HCT116 (cell line): ENCODE results near the gene LRRC8B. TPM values are rescaled to one million over a fixed set of nuclear protein-coding genes. Genes with fewer than 3 reads are reported as not detected.

Experiments
- ATAC-seq: fragments of 200-7000 bp; cut with Tn5 transposase; 2 replicates; pipeline ENCODE4 v1.9.1; 2020; ENCODE audit warnings: mild to moderate bottlenecking, moderate library complexity
- BruUV-seq: library from RNA; stranded (reverse); fragments of 400-500 nt; replicated peaks from 2 replicates; lab custom pipeline; 2021; lab: Mats Ljungman, UMichigan
- CTCF ChIA-PET: fragments of 300-600 bp; sonication (Branson Sonifier 250); formaldehyde crosslinking; loops from one replicate; lab custom pipeline; 2021; ENCODE audit warnings: antibody characterized with exemption; lab: Charles Lee
- POLR2A ChIA-PET: fragments of 300-600, 350-600 bp; sonication (Branson Sonifier 250); formaldehyde crosslinking; loops from one replicate; lab custom pipeline; 2021; ENCODE audit warnings: antibody characterized with exemption; lab: Charles Lee
- RAD21 ChIA-PET, 2 experiments: fragments of 300-600 bp; sonication (Branson Sonifier 250); formaldehyde crosslinking; loops; one replicate each; lab custom pipeline; 2023; ENCODE audit warnings: low total read pairs in 2 of 2; ENCODE audit not compliant: uncharacterized antibody in 2 of 2, unreplicated experiment in 2 of 2, low non-redundant PET in 1 of 2; lab: Charles Lee
- DNase-seq: peaks from one replicate; pipeline ENCODE4 v3.0.0-alpha.2; 2010; ENCODE audit warnings: low read depth, low spot score
- H2AFZ ChIP-seq: fragments of 200-600 bp; shearing (Covaris generic), sonication (generic); 2 replicates; pipeline ENCODE4 v1.6.1; 2017; ENCODE audit warnings: low read depth, mixed run types, mixed read lengths, antibody characterized with exemption, low read length; ENCODE audit not compliant: poor library complexity, severe bottlenecking
- H3K27ac ChIP-seq: 2 replicates; pipeline ENCODE4 v1.5.1; 2012; ENCODE audit warnings: low read depth, low read length
- H3K27me3 ChIP-seq: fragments of 200-600 bp; sonication (generic); 2 replicates; pipeline ENCODE4 v1.6.1; 2016; ENCODE audit warnings: mixed run types, low read length, mixed read lengths; ENCODE audit not compliant: insufficient read depth
- H3K36me3 ChIP-seq, 2 experiments: fragments of 200-500 bp in 1 of 2; fragments of 200-600 bp in 1 of 2; sonication (Bioruptor generic) in 1 of 2; sonication (generic) in 1 of 2; 2 replicates each; pipeline versions ENCODE4 v1.5.1 to v1.6.1; 2014 to 2016; ENCODE audit warnings: low read length in 2 of 2, inconsistent platforms in 1 of 2, mixed read lengths in 1 of 2, mixed run types in 1 of 2; ENCODE audit not compliant: insufficient read depth in 2 of 2, control insufficient read depth in 1 of 2
- H3K4me1 ChIP-seq, 2 experiments: fragments of 200-600 bp in 1 of 2; sonication (generic) in 1 of 2; 2 replicates each; pipeline versions ENCODE4 v1.5.1 to v1.6.1; 2012 to 2017; ENCODE audit warnings: low read length in 2 of 2, inconsistent platforms in 1 of 2, mild to moderate bottlenecking in 1 of 2, mixed read lengths in 1 of 2, mixed run types in 1 of 2, moderate library complexity in 1 of 2; ENCODE audit not compliant: insufficient read depth in 2 of 2, control insufficient read depth in 1 of 2
- H3K4me2 ChIP-seq: fragments of 200-600 bp; sonication (generic); 2 replicates; pipeline ENCODE4 v1.6.1; 2017; ENCODE audit warnings: mixed run types, low read length, mixed read lengths
- H3K4me3 ChIP-seq, 2 experiments: fragments of 200-600 bp in 1 of 2; sonication (generic) in 1 of 2; replicated peaks in 1 of 2; 2 replicates each; pipeline ENCODE4 v1.5.1; 2011 to 2016; ENCODE audit warnings: low read length in 2 of 2, control low read depth in 1 of 2, low read depth in 1 of 2, mild to moderate bottlenecking in 1 of 2, mixed read lengths in 1 of 2, mixed run types in 1 of 2
- H3K79me2 ChIP-seq: fragments of 200-600 bp; sonication (generic); 2 replicates; pipeline ENCODE4 v1.6.1; 2017; ENCODE audit warnings: mild to moderate bottlenecking, mixed run types, low read length, moderate library complexity, mixed read lengths; ENCODE audit not compliant: insufficient read depth
- H3K9ac ChIP-seq: fragments of 200-600 bp; sonication (generic); 2 replicates; pipeline ENCODE4 v1.6.1; 2016; ENCODE audit warnings: low read length, mixed read lengths
- H3K9me2 ChIP-seq: fragments of 200-600 bp; sonication (generic), shearing (Covaris generic); 2 replicates; pipeline ENCODE4 v1.6.1; 2017; ENCODE audit warnings: mixed run types, mild to moderate bottlenecking, moderate library complexity; ENCODE audit not compliant: insufficient read depth
- H3K9me3 ChIP-seq, 2 experiments: fragments of 200-500 bp in 1 of 2; fragments of 200-600 bp in 1 of 2; sonication (Bioruptor generic) in 1 of 2; sonication (generic) in 1 of 2; 2 replicates each; pipeline ENCODE4 v1.6.1; 2014 to 2017; ENCODE audit warnings: low read length in 2 of 2, mixed read lengths in 2 of 2, inconsistent platforms in 1 of 2, low read depth in 1 of 2, mild to moderate bottlenecking in 1 of 2, mixed run types in 1 of 2, moderate library complexity in 1 of 2; ENCODE audit not compliant: control insufficient read depth in 1 of 2, insufficient read depth in 1 of 2
- H4K20me1 ChIP-seq: fragments of 200-600 bp; sonication (generic), shearing (Covaris generic); 2 replicates; pipeline ENCODE4 v1.6.1; 2017; ENCODE audit warnings: mixed run types, mild to moderate bottlenecking, moderate library complexity; ENCODE audit not compliant: insufficient read depth
- ATF3 ChIP-seq: IDR thresholded peaks from 2 replicates; pipeline ENCODE4 v1.6.1; 2012
- CTCF ChIP-seq, 3 experiments: fragments of 200-600 bp in 1 of 3; sonication (generic) in 1 of 3; IDR thresholded peaks in 2 of 3; conservative IDR thresholded peaks in 1 of 3; 2 replicates each; pipeline ENCODE4 v1.5.1; 2012 to 2017; ENCODE audit warnings: low read depth in 2 of 3, low read length in 2 of 3, antibody characterized with exemption in 1 of 3, borderline replicate concordance in 1 of 3, control low read depth in 1 of 3, mild to moderate bottlenecking in 1 of 3, mixed read lengths in 1 of 3, mixed run types in 1 of 3, moderate library complexity in 1 of 3; ENCODE audit not compliant: insufficient read depth in 1 of 3
- RAD21 ChIP-seq: IDR thresholded peaks from 2 replicates; pipeline ENCODE4 v1.6.1; 2012; ENCODE audit warnings: low read depth, mild to moderate bottlenecking
- intact Hi-C: fragments of 100-400 bp; cut with micrococcal nuclease; formaldehyde crosslinking; loops from 2 replicates; pipeline ENCODE4 v1.10.0; 2022
- total RNA-seq: library from RNA; stranded (reverse); gene quantifications from one replicate; pipeline ENCODE4 v1.2.1, GENCODE V29; 2021; ENCODE audit not compliant: unreplicated experiment

LRRC8B gene
- total RNA-seq, 1 experiment from 2014 or later, result 17.9 TPM

GRCh38 chr1:89615676-89616598 lies 91.3 kb downstream of the LRRC8B start:
- no peak overlapping the region for H3K9ac ChIP-seq
- TF ChIP-seq CTCF (IDR thresholded peaks at IDR 0.05 in 2 of 3, conservative IDR thresholded peaks at IDR 0.05 in 1 of 3; ENCODE audit: borderline replicate concordance in 1 of 3, insufficient read depth in 1 of 3, low read depth in 2 of 3, low read length in 2 of 3) (peak in 2 of 3 experiments; percentile 54 to 69; a peak in 4 of 6 replicates), RAD21 (peak; percentile 2; the same call in 1 of the 2 replicates), ATF3 (no peak)
- ChIA-PET POLR2A (no interaction called here), CTCF (interaction anchor here (1.4 to 1.6 kb wide), 2 partner anchors 14 to 17 kb away, joined by 3 to 4 read pairs; partner anchors contain the start of gene LRRC8C), RAD21 (no interaction called here)
- ATAC-seq, result peak; percentile 97
- peak; percentile 27 for DNase-seq
- no peak overlapping the region for H3K27ac ChIP-seq
- H3K4me2 ChIP-seq, result no peak overlapping the region
- intact Hi-C loops, result no loop called here
- peaks cover 0 to 9% of the 10 kb centered on the region in 2 experiments; a peak in 1 of 4 replicates for H3K36me3 ChIP-seq
- no peaks in the 10 kb centered on the region for H3K9me2 ChIP-seq
- H3K9me3 ChIP-seq, result peaks cover 0 to 10% of the 10 kb centered on the region in 2 experiments; a peak in 2 of 4 replicates
- no peaks in the 10 kb centered on the region for H3K27me3 ChIP-seq
- no peaks in the 10 kb centered on the region for H4K20me1 ChIP-seq
- BruUV-seq, result no TSS peak
- no peaks in the 10 kb centered on the region for H3K79me2 ChIP-seq
- H3K4me3 ChIP-seq, result no peak overlapping the region
- H2AFZ ChIP-seq, result no peak overlapping the region
- no peaks in the 10 kb centered on the region for H3K4me1 ChIP-seq
